Psoas muscle (tissue), 8 donors: ENCODE measurements around the gene PANK4. TPM values are rescaled to one million over a fixed set of nuclear protein-coding genes. Genes with fewer than 3 reads are reported as not detected.

ENCODE experiments used
- ATAC-seq, 4 donors: fragments of 200-7000 bp; cut with Tn5 transposase; one replicate each; pipeline ENCODE4 v1.9.1; 2020; ENCODE audit warnings: moderate library complexity in 3 of 4, mild to moderate bottlenecking in 2 of 4
- DNase-seq, 2 donors: peaks; one replicate each; pipeline ENCODE4 v3.0.0-alpha.2; 2020
- H3K27ac ChIP-seq: fragments of 200-600 bp; one replicate; pipeline ENCODE4 v1.8.0; 2022
- H3K27me3 ChIP-seq, 3 donors: fragments of 200-600 bp in 1 of 3; one replicate each; pipeline versions ENCODE4 v1.6.1 to v1.8.0; 2013 to 2022; ENCODE audit warnings: low read length in 2 of 3, mild to moderate bottlenecking in 2 of 3, moderate library complexity in 1 of 3; ENCODE audit not compliant: insufficient read depth in 3 of 3
- H3K36me3 ChIP-seq, 2 donors: fragments of 200-600 bp in 1 of 2; one replicate each; pipeline versions ENCODE4 v1.6.1 to v1.8.0; 2013 to 2022; ENCODE audit warnings: low read depth in 1 of 2, mild to moderate bottlenecking in 1 of 2, moderate library complexity in 1 of 2; ENCODE audit not compliant: insufficient read depth in 1 of 2
- H3K4me1 ChIP-seq: fragments of 200-600 bp; one replicate; pipeline ENCODE4 v1.8.0; 2022
- H3K4me3 ChIP-seq: fragments of 200-600 bp; one replicate; pipeline ENCODE4 v1.8.0; 2022; ENCODE audit warnings: mild to moderate bottlenecking
- H3K9me3 ChIP-seq: fragments of 200-600 bp; one replicate; pipeline ENCODE4 v1.8.0; 2022
- WGBS, 3 donors: extraction: QIAGEN DNeasy Blood & Tissue Kit; methylation state at CpG; one replicate each; pipeline versions ENCODE4 v1.1.6 to v1.1.7; 2013; 5-methylcytosine and 5-hydroxymethylcytosine counted together
- intact Hi-C, 2 donors: fragments of 100-400 bp; cut with DNase I; formaldehyde crosslinking; loops; one replicate each; pipeline versions ENCODE4 v1.11.0 to v1.14.2; 2022
- polyA plus RNA-seq, 3 donors: library from polyadenylated mRNA; stranded (reverse); fragments of 200-250 nt; gene quantifications; one replicate each; pipeline ENCODE4 v1.2.3, GENCODE V29; 2013
- total RNA-seq, 4 donors: library from RNA; stranded (reverse); fragmentation: NEBNext Ultra II Directional in 2 of 4; extraction: Animal tissue kit (Norgen Biotek cat#: 25700) in 2 of 4; gene quantifications; one replicate each; pipeline versions ENCODE4 v1.2.1 to v1.2.4, GENCODE V29; 2021 to 2023
- TF ChIP-seq, protein P1 (sequence below): fragments of 200-600 bp; IDR thresholded peaks from one replicate; pipeline ENCODE4 v1.8.0; 2022; ENCODE audit warnings: antibody characterized with exemption
- donor health status: healthy with polysubstance abuse.
- donor health status: DM: no; HTN: no; CAD: no; lungs with moderate emphysema.
- donor health status: Bipolar disorder and iron deficiency.
- donor health status: healthy.
- donor health status: DM: yes; HTN: yes; CAD: no.
- donor health status: DM: no; HTN: no; CAD: no.
- donor health status: DM: no; HTN: no; CAD: no.
- donor health status: DM: yes; HTN: yes; CAD: no.

The PANK4 gene
- total and polyA plus RNA-seq, 7 donors, result 29.0 to 45.1 (median 31.9) TPM

DNA sequence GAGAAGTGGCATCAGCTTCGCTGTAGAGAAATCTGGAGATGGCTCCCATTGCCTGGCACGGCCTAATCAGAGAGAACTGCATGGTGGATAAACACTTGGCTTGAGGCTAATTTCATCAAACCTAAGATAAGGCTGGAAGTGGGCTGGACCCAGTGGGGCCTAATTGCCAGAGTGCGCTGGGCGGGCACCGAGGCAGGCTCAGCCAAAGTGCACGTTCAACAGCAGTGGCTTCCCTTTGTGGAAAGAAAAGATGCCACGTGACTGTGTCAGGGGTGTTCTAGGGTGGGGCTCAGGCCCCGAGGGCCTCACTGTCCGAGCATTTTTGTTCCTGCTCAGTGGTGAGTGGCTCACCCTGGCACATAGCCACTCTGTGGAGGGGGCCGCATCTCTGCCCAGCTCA is 44.5 kb downstream of the PANK4 start:
- no peaks in the 10 kb centered on the region for H3K36me3 ChIP-seq
- intact Hi-C loops, result no loop called here

DNA sequence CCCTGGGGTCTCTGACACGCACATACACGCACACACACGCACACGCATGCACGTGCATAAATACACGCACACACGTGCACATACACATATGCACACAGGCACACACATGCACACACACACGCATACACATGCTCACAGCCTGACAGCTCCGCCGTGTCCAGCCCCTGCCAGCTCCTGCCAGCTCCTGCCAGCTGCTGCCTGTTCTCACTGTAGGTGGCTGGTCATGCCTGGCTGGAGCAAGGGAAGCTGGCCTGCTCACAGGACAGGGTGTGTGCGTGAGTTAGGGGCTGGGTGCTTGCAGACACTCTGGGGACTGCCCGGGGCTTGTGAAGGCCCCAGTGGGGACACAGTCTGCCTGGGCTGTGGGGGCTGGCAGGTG is 45.4 kb downstream of the PANK4 start:
- 55 to 76% (median 58%) methylated on average over 12 of the region's 12 CpGs for WGBS, 3 donors
- TF ChIP-seq, protein P1, sequence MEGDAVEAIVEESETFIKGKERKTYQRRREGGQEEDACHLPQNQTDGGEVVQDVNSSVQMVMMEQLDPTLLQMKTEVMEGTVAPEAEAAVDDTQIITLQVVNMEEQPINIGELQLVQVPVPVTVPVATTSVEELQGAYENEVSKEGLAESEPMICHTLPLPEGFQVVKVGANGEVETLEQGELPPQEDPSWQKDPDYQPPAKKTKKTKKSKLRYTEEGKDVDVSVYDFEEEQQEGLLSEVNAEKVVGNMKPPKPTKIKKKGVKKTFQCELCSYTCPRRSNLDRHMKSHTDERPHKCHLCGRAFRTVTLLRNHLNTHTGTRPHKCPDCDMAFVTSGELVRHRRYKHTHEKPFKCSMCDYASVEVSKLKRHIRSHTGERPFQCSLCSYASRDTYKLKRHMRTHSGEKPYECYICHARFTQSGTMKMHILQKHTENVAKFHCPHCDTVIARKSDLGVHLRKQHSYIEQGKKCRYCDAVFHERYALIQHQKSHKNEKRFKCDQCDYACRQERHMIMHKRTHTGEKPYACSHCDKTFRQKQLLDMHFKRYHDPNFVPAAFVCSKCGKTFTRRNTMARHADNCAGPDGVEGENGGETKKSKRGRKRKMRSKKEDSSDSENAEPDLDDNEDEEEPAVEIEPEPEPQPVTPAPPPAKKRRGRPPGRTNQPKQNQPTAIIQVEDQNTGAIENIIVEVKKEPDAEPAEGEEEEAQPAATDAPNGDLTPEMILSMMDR, result no peak
- Histone ChIP-seq H3K27me3 (no peaks in the 10 kb centered on the region), H3K4me1 (no peaks in the 10 kb centered on the region), H3K4me3 (no peak overlapping the region), H3K36me3 (no peaks in the 10 kb centered on the region), H3K27ac (no peak overlapping the region), H3K9me3 (no peaks in the 10 kb centered on the region)
- ATAC-seq, result peak in 2 of 4 donors; percentile 29 to 37
- DNase-seq, result no peak
- intact Hi-C loops, result no loop called here

More for the DNA sequence above, 44.5 kb downstream of the PANK4 start:
- H3K27ac ChIP-seq, result no peak overlapping the region
- ATAC-seq, result no peak
- no peaks in the 10 kb centered on the region for H3K27me3 ChIP-seq
- TF ChIP-seq, protein P1, result no peak
- 67 to 81% (median 71%) methylated on average over 9 to 10 of the region's 10 CpGs for WGBS, 3 donors
- H3K4me3 ChIP-seq, result no peak overlapping the region
- no peak for DNase-seq
- no peaks in the 10 kb centered on the region for H3K4me1 ChIP-seq
- no peaks in the 10 kb centered on the region for H3K9me3 ChIP-seq

DNA sequence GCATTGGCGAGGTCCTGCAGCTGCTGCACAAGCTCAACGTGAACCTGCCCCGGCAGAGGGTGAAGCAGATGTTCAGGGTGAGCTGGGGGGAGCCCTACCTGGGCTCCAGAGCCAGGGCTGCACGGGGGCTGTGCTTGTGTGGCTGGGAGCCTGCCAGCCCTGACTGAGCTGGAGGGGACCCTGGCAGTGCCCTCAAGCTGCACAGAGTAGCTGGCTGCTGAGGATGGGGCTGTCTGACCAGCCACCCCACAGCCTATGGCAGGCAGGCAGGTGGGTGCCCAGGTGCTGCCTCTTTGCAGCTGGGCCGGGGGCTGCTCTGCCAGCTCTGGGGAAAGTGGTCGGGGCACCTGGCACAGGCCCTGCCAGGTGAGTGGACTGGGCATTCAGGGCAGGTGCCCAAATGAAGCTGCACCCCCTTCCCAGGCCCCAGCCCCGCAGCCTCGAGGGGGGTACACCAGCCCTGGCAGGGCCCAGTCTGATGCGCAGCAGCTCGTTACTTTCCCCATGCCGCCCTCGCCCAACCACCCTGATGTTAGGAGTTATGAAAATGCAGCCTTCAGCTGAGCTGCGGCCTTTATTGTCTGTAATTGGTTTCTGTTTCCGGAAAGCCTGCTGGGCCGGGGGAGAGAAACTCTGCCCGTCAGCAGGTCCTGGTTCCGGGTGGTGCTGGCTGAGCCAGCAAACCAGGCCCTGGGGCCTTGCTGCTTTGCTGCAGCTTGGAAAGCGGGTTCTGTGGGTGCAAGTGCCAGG is 46.0 kb downstream of the PANK4 start:
- DNase-seq, result no peak
- no peak overlapping the region for H3K4me3 ChIP-seq
- no peaks in the 10 kb centered on the region for H3K27me3 ChIP-seq
- H3K36me3 ChIP-seq, result no peaks in the 10 kb centered on the region
- ATAC-seq, result no peak
- TF ChIP-seq, protein P1, result no peak
- WGBS, 3 donors, result 62 to 74% (median 64%) methylated on average over 18 of the region's 18 CpGs
- H3K4me1 ChIP-seq, result peaks cover 3% of the 10 kb centered on the region
- H3K27ac ChIP-seq, result no peak overlapping the region
- no peaks in the 10 kb centered on the region for H3K9me3 ChIP-seq
- intact Hi-C loops, result no loop called here

DNA sequence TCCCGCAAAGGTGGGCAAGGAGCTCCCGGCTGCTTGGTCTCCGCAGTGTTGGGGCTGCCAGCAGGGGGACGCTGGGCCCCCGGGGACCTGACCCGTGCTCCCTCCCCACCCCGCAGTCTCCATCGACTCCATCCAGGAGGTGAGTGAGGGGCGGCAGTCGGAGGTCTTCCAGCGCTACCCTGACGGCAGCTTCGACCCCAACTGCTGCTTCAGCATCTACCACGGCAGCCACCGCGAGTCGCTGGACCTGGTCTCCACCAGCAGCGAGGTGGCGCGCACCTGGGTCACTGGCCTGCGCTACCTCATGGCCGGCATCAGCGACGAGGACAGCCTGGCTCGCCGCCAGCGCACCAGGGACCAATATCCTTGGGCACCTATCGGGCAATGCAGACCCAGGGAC is 46.8 kb downstream of the PANK4 start:
- TF ChIP-seq, protein P1, result no peak
- H3K27ac ChIP-seq, result no peak overlapping the region
- intact Hi-C loops, result no loop called here
- WGBS, 3 donors, result 85 to 90% (median 87%) methylated on average over 24 to 28 of the region's 28 CpGs
- peaks cover 6% of the 10 kb centered on the region for H3K4me1 ChIP-seq
- no peak for DNase-seq
- H3K4me3 ChIP-seq, result no peak overlapping the region
- no peak for ATAC-seq
- no peaks in the 10 kb centered on the region for H3K9me3 ChIP-seq
- no peaks in the 10 kb centered on the region for H3K27me3 ChIP-seq
- no peaks in the 10 kb centered on the region for H3K36me3 ChIP-seq

DNA sequence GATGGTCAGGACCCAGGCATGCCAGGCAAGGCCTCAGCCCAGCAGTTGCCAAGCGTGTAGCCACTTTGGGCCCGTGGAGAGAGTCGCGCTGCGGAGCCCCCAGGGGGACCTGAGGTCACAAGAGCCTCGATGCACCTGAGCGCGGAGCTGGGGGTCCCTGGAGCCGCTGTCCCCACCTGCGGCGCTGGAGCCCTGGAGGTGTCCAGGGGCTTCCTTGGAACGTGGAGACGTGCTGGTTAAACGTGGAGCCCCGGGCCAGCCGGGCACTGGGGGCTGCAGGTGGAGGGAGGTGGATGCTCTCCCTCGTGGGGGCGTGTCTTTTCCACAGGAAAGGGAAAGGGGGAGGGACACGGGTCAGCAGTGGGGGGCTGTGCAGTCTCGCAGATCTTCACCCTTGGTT is 47.2 kb downstream of the PANK4 start:
- TF ChIP-seq, protein P1, result no peak
- Histone ChIP-seq H3K27ac (no peak overlapping the region), H3K27me3 (no peaks in the 10 kb centered on the region), H3K36me3 (no peaks in the 10 kb centered on the region), H3K9me3 (no peaks in the 10 kb centered on the region), H3K4me1 (peaks cover 6% of the 10 kb centered on the region), H3K4me3 (no peak overlapping the region)
- intact Hi-C loops, result no loop called here
- no peak for ATAC-seq
- 78 to 82% (median 82%) methylated on average over 18 to 20 of the region's 20 CpGs for WGBS, 3 donors
- DNase-seq, result no peak
